Erythroblast (primary cell): ENCODE data around the gene ARHGAP24.

Experiments used
- GATA1 ChIP-seq: IDR thresholded peaks from 2 replicates; pipeline ENCODE4 v1.6.1; 2011; ENCODE audit warnings: low read depth, mild to moderate bottlenecking, control low read depth, low read length, moderate library complexity
- POLR2A ChIP-seq: IDR thresholded peaks from 2 replicates; pipeline ENCODE4 v1.6.1; 2011; ENCODE audit warnings: mild to moderate bottlenecking, low read length

GRCh38 chr4:85965529-85965928, 490.6 kb downstream of the ARHGAP24 start:
- no peak for TF ChIP-seq POLR2A
- no peak for TF ChIP-seq GATA1
